ENCODE data around the gene ACKR3. TPM values are rescaled to one million over a fixed set of nuclear protein-coding genes. Genes with fewer than 3 reads are reported as not detected.

Gene ACKR3
- total RNA-seq, 1 donor from 2014 or later: 56.6 TPM

DNA sequence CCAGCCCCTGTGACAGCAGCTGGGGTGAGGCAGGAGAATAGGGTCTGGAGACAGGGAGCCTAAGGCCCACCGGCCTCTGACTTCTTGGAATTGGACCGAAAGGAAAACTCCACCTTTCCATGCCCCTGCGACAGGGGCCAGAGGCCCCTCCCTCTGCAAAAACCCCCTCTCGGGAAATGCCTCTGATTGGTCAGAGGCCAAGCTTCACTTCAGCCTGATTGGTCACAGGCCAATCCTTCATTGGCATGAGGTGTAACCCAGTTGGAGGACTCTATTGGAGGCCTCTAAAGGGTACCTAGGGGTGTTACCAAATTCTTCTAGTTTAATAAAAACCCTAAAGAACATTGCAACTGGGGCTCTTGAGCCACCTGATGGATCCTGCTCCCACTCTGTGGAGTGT, 5.7 kb upstream of the ACKR3 start:
- peaks cover 39% of the 10 kb centered on the region for H3K4me1 Mint-ChIP-seq (ENCODE audit: low read depth)
- H3K9me3 Mint-ChIP-seq (ENCODE audit: low read depth): peaks cover 8% of the 10 kb centered on the region
- no peak overlapping the region for H3K4me3 Mint-ChIP-seq (ENCODE audit: unreplicated experiment)
- no peak for DNase-seq (ENCODE audit: low spot score)
- TF ChIP-seq CTCF (IDR thresholded peaks at IDR 0.05): no peak
- no peak overlapping the region for H3K27ac Mint-ChIP-seq (ENCODE audit: unreplicated experiment)
- no peaks in the 10 kb centered on the region for H3K36me3 Mint-ChIP-seq (ENCODE audit: low read depth)
- H3K27me3 Mint-ChIP-seq (ENCODE audit: low read depth): no peaks in the 10 kb centered on the region

DNA sequence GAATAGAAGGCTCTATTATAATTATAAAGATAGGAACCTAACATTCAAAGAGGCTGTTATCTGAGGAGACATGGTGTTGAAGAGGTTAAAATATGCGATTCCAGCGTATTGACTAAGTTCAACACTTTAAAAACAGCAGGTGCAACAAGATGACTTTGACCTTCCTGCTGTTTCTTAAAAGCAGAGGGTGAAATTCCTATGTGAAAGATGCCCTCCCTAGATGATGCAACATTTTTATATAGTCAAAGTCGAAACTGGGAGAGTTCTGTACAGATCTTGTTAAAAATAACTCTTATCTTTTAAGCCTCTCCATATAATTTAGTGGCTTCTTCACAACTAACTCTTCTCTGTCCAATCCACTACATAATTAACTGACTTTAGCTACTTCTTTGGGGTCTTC, 4.4 kb upstream of the ACKR3 start:
- TF ChIP-seq CTCF (IDR thresholded peaks at IDR 0.05): no peak
- H3K4me3 Mint-ChIP-seq (ENCODE audit: unreplicated experiment): no peak overlapping the region
- peaks cover 36% of the 10 kb centered on the region for H3K4me1 Mint-ChIP-seq (ENCODE audit: low read depth)
- peak overlapping the region; percentile 36 for H3K27ac Mint-ChIP-seq (ENCODE audit: unreplicated experiment)
- no peaks in the 10 kb centered on the region for H3K27me3 Mint-ChIP-seq (ENCODE audit: low read depth)
- no peak for DNase-seq (ENCODE audit: low spot score)
- H3K36me3 Mint-ChIP-seq (ENCODE audit: low read depth): no peaks in the 10 kb centered on the region
- peaks cover 8% of the 10 kb centered on the region for H3K9me3 Mint-ChIP-seq (ENCODE audit: low read depth)

DNA sequence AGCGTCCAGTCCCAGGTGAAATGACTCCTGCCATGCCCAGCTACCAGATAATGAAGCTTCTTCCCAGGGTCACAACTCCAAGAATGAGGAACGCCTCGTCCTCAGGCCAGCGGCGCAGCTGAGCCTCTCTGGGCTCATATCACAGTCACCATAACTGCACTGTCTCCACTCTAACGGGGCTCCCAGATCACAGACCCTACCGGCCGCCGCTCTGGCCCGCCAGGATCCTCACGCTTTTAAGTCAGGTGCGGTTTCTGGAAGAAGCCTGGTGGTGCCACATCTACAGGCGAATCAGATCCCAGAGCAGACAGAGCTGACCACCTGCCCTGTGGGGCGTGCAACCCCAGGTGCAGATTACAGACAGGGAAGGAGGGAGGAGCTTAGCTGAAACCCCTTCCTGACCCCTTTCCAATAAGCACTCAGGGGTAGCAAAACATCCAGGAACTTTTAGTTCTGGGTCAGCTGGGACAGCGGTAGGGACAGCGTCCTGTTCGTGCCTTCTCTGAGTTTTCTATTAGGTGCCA, 3.7 kb upstream of the ACKR3 start:
- Mint-ChIP-seq H3K27ac (ENCODE audit: unreplicated experiment) (no peak overlapping the region), H3K4me1 (ENCODE audit: low read depth) (peaks cover 42% of the 10 kb centered on the region), H3K27me3 (ENCODE audit: low read depth) (no peaks in the 10 kb centered on the region), H3K4me3 (ENCODE audit: unreplicated experiment) (no peak overlapping the region), H3K36me3 (ENCODE audit: low read depth) (no peaks in the 10 kb centered on the region), H3K9me3 (ENCODE audit: low read depth) (peaks cover 8% of the 10 kb centered on the region)
- no peak for TF ChIP-seq CTCF (IDR thresholded peaks at IDR 0.05)
- DNase-seq (ENCODE audit: low spot score): peak; percentile 46

DNA sequence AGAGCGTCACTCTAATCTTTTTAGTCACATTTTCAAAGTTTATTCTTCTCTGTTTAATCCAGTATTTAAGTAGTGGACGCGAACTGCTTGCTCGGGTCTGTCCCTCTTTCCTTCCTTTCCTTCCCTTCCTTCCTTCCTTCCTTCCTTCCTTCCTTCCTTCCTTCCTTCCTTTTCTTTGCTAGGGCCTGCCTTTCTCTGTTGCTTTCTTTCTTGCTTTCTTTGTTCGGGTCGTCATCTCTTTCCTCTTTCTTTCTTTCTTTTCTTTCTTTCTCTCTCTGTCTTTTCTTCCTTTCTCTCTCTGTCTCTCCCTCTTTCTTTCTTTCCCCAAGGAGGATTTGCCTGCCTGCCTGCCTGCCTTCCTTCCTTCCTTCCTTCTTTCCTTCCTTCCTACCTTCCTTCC, 3.0 kb upstream of the ACKR3 start:
- TF ChIP-seq CTCF (IDR thresholded peaks at IDR 0.05): no peak
- Mint-ChIP-seq H3K4me3 (ENCODE audit: unreplicated experiment) (no peak overlapping the region), H3K4me1 (ENCODE audit: low read depth) (peaks cover 48% of the 10 kb centered on the region), H3K9me3 (ENCODE audit: low read depth) (peaks cover 8% of the 10 kb centered on the region), H3K27ac (ENCODE audit: unreplicated experiment) (peak overlapping the region; percentile 49), H3K27me3 (ENCODE audit: low read depth) (no peaks in the 10 kb centered on the region), H3K36me3 (ENCODE audit: low read depth) (no peaks in the 10 kb centered on the region)
- DNase-seq (ENCODE audit: low spot score): no peak

- Mint-ChIP-seq H3K36me3 (ENCODE audit: low read depth) (no peaks in the 10 kb centered on the region), H3K4me3 (ENCODE audit: unreplicated experiment) (peak overlapping the region; percentile 77), H3K4me1 (ENCODE audit: low read depth) (peaks cover 65% of the 10 kb centered on the region), H3K27ac (ENCODE audit: unreplicated experiment) (peak overlapping the region; percentile 93), H3K27me3 (ENCODE audit: low read depth) (no peaks in the 10 kb centered on the region), H3K9me3 (ENCODE audit: low read depth) (no peaks in the 10 kb centered on the region)
- peak; percentile 66 for DNase-seq (ENCODE audit: low spot score)
- TF ChIP-seq CTCF (IDR thresholded peaks at IDR 0.05): peak; percentile 44
Observed at GRCh38 chr2:236568068-236568921, 1.3 kb upstream of the ACKR3 start.

Measured in chondrocyte (in vitro differentiated cells).